ENCODE data around the gene KRT31. TPM values are rescaled to one million over a fixed set of nuclear protein-coding genes. Genes with fewer than 3 reads are reported as not detected.
"Not testable (repeated sequence)": the region's sequence is repeated elsewhere in the genome, so short reads cannot be mapped to it uniquely, and the experiment has no call there.

Gene KRT31
- total RNA-seq, 2 experiments from 2014 or later: not detected

DNA sequence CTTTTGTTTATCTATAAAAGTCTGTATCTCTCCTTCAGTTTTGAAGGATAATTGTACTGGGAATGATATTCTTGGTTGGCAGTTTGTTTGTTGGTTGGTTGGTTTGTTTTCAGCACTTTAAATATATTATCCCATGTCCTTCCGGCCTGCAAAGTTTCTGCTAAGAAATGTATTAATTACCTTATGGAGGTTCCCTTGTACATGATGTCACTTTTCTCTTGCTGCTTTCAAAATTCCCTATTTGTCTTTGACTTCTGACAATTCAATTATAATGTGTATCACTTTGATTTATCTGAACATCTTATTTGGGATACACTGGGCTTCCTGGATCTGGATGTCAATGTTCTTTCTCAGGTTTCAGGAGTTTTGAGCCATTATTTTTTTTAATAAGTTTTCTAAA, 11.2 kb downstream of the KRT31 start:
- DNase-seq (no peak), ATAC-seq (ENCODE audit: poor library complexity) (no peak)
- CTCF ChIA-PET: no interaction called here
- H3K9me3 Mint-ChIP-seq: peaks cover 5% of the 10 kb centered on the region
- peaks cover 9% of the 10 kb centered on the region for H3K27me3 Mint-ChIP-seq
- H3K27me3 ChIP-seq (ENCODE audit: control insufficient read depth in 1 of 2, insufficient read depth in 2 of 2, low read length in 2 of 2): no peaks in the 10 kb centered on the region
- no peak overlapping the region for H3K27ac ChIP-seq (ENCODE audit: low read depth in 1 of 2, low read length in 2 of 2)
- H3K36me3 ChIP-seq (ENCODE audit: insufficient read depth, low read length): no peaks in the 10 kb centered on the region
- no peak overlapping the region for H3K4me3 Mint-ChIP-seq
- H3K9me3 ChIP-seq (ENCODE audit: control insufficient read depth in 1 of 2, insufficient read depth in 1 of 2, low read length in 2 of 2): peaks cover 9 to 10% of the 10 kb centered on the region in 2 experiments
- H3K27ac Mint-ChIP-seq: no peak overlapping the region
- TF ChIP-seq, protein P1, sequence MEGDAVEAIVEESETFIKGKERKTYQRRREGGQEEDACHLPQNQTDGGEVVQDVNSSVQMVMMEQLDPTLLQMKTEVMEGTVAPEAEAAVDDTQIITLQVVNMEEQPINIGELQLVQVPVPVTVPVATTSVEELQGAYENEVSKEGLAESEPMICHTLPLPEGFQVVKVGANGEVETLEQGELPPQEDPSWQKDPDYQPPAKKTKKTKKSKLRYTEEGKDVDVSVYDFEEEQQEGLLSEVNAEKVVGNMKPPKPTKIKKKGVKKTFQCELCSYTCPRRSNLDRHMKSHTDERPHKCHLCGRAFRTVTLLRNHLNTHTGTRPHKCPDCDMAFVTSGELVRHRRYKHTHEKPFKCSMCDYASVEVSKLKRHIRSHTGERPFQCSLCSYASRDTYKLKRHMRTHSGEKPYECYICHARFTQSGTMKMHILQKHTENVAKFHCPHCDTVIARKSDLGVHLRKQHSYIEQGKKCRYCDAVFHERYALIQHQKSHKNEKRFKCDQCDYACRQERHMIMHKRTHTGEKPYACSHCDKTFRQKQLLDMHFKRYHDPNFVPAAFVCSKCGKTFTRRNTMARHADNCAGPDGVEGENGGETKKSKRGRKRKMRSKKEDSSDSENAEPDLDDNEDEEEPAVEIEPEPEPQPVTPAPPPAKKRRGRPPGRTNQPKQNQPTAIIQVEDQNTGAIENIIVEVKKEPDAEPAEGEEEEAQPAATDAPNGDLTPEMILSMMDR (IDR thresholded peaks at IDR 0.05): no peak
- H3K4me3 ChIP-seq (ENCODE audit: low read length): no peak overlapping the region
- no peaks in the 10 kb centered on the region for H3K4me1 Mint-ChIP-seq (ENCODE audit: low read depth)
- peaks cover 3% of the 10 kb centered on the region for H3K36me3 Mint-ChIP-seq (ENCODE audit: low read depth)
- H3K4me1 ChIP-seq (ENCODE audit: insufficient read depth, low read length): no peaks in the 10 kb centered on the region
- POLR2A ChIA-PET: no interaction called here
- intact Hi-C loops (cut with DNase I, micrococcal nuclease): no loop called here

DNA sequence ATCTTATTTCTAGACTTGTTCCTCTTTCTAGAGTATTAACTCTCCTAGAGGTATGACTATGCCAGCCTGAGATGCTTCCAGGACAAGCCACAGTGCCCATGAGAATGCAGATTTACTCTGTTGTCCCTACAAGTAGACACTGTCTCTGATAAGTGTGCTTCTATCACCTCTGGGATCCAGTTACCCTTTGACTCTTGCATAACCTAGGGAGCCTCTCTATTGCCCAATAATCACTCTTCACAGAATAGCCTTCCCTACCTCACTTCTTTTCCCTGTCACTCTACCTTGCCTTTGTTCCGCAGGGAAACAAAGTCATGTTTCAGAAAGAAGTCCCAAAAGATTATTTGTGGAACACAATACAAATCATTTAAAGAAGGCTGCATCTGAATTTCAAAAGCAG, 13.7 kb downstream of the KRT31 start:
- ATAC-seq (ENCODE audit: poor library complexity) (no peak), DNase-seq (no peak)
- Histone ChIP-seq H3K4me3 (ENCODE audit: low read length) (no peak overlapping the region), H3K27ac (ENCODE audit: low read depth in 1 of 2, low read length in 2 of 2) (no peak overlapping the region), H3K27me3 (ENCODE audit: control insufficient read depth in 1 of 2, insufficient read depth in 2 of 2, low read length in 2 of 2) (no peaks in the 10 kb centered on the region), H3K4me1 (ENCODE audit: insufficient read depth, low read length) (no peaks in the 10 kb centered on the region), H3K36me3 (ENCODE audit: insufficient read depth, low read length) (no peaks in the 10 kb centered on the region), H3K9me3 (ENCODE audit: control insufficient read depth in 1 of 2, insufficient read depth in 1 of 2, low read length in 2 of 2) (peaks cover 9 to 10% of the 10 kb centered on the region in 2 experiments)
- Mint-ChIP-seq H3K4me1 (ENCODE audit: low read depth) (peaks cover 3% of the 10 kb centered on the region), H3K27ac (no peak overlapping the region), H3K36me3 (ENCODE audit: low read depth) (peaks cover 3% of the 10 kb centered on the region), H3K4me3 (no peak overlapping the region), H3K27me3 (no peaks in the 10 kb centered on the region), H3K9me3 (peaks cover 5% of the 10 kb centered on the region)
- intact Hi-C loops (cut with DNase I, micrococcal nuclease): no loop called here
- TF ChIP-seq, protein P1 (IDR thresholded peaks at IDR 0.05): no peak
- CTCF ChIA-PET: no interaction called here
- POLR2A ChIA-PET: no interaction called here

DNA sequence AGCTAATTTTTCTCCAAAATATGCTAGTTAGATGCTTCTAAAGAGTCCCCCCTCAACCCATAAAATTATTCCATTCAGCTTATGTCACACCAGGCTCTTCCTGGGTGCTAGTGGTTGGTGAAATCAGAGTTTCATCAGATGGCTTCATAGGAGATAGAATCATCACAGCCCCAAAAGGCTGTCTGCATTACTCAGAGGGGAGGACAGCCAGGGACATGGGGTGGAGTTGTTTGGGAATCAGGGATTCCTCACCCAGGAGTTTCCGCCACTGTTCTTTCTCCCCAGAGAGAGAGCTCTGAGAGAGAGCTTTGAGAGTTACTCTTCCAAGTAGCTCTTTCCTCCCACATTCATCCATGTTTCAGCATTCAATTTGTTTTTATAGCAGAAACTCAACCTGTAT, 15.0 kb downstream of the KRT31 start:
- ATAC-seq (ENCODE audit: poor library complexity) (no peak), DNase-seq (no peak)
- no peaks in the 10 kb centered on the region for H3K36me3 ChIP-seq (ENCODE audit: insufficient read depth, low read length)
- Mint-ChIP-seq H3K9me3 (peaks cover 3% of the 10 kb centered on the region), H3K4me1 (ENCODE audit: low read depth) (peaks cover 16% of the 10 kb centered on the region), H3K4me3 (no peak overlapping the region), H3K36me3 (ENCODE audit: low read depth) (no peaks in the 10 kb centered on the region), H3K27me3 (no peaks in the 10 kb centered on the region), H3K27ac (no peak overlapping the region)
- no peaks in the 10 kb centered on the region for H3K27me3 ChIP-seq (ENCODE audit: control insufficient read depth in 1 of 2, insufficient read depth in 2 of 2, low read length in 2 of 2)
- H3K4me1 ChIP-seq (ENCODE audit: insufficient read depth, low read length): peaks cover 4% of the 10 kb centered on the region
- ChIA-PET CTCF (no interaction called here), POLR2A (no interaction called here)
- no peak overlapping the region for H3K27ac ChIP-seq (ENCODE audit: low read depth in 1 of 2, low read length in 2 of 2)
- TF ChIP-seq, protein P1 (IDR thresholded peaks at IDR 0.05): no peak
- intact Hi-C loops (cut with DNase I, micrococcal nuclease): no loop called here
- no peak overlapping the region for H3K4me3 ChIP-seq (ENCODE audit: low read length)
- H3K9me3 ChIP-seq (ENCODE audit: control insufficient read depth in 1 of 2, insufficient read depth in 1 of 2, low read length in 2 of 2): peaks cover 9 to 10% of the 10 kb centered on the region in 2 experiments

DNA sequence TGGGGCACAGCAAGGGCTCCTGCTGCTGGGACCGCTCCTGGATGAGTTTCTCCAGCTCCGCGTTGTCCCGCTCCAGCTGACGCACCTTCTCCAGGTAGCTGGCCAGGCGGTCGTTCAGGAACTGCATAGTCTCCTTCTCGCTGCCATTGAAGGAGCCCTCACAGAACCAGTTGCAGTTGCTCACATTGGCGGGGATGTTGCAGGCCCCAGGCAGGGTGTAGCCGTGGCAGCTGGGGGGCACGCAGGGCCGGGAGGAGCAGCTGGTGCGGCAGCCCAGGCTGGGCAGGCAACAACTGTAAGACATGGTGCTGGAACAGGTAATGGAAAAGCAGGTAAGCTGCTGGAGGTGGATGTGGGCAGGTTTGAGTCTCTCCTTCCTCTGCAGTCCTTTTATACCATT, 15.5 kb downstream of the KRT31 start, which contains the start of gene KRT34:
TSS of gene KRT34 (minus strand) at position 364 of the 400 bp plus-strand sequence. CDS start at position 304, 60 bp downstream.
- CTCF ChIA-PET; ATAC-seq (ENCODE audit: poor library complexity); H3K27me3 Mint-ChIP-seq; H3K9me3 ChIP-seq (ENCODE audit: control insufficient read depth in 1 of 2, insufficient read depth in 1 of 2, low read length in 2 of 2); H3K4me1 ChIP-seq (ENCODE audit: insufficient read depth, low read length); H3K27ac Mint-ChIP-seq; H3K9me3 Mint-ChIP-seq; H3K4me3 Mint-ChIP-seq; H3K4me3 ChIP-seq (ENCODE audit: low read length); H3K36me3 ChIP-seq (ENCODE audit: insufficient read depth, low read length); intact Hi-C loops (cut with DNase I, micrococcal nuclease); H3K27me3 ChIP-seq (ENCODE audit: control insufficient read depth in 1 of 2, insufficient read depth in 2 of 2, low read length in 2 of 2); DNase-seq; POLR2A ChIA-PET; H3K27ac ChIP-seq (ENCODE audit: low read depth in 1 of 2, low read length in 2 of 2); H3K36me3 Mint-ChIP-seq (ENCODE audit: low read depth): not testable (repeated sequence)
- peaks cover 21% of the 10 kb centered on the region for H3K4me1 Mint-ChIP-seq (ENCODE audit: low read depth)

DNA sequence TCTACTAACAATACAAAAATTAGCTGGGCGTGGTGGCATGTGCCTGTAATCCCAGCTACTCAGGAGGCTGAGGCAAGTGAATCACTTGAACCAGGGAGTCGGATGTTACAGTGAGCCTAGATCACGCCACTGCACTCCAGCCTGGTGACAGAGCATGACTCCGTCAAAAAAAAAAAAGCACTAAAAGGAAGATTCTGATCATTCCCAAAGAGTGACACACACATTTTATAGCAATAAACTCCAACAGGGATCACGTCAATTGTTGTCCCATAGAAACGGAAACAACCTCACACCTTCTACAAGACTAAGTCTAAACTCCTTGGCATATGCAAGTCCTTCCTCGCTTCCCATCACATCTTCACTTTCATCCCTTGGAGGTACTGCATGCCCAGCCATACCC, 17.3 kb downstream of the KRT31 start:
- H3K4me3 ChIP-seq (ENCODE audit: low read length); H3K4me1 ChIP-seq (ENCODE audit: insufficient read depth, low read length); CTCF ChIA-PET; H3K4me3 Mint-ChIP-seq; H3K27ac ChIP-seq (ENCODE audit: low read depth in 1 of 2, low read length in 2 of 2); H3K27ac Mint-ChIP-seq; H3K27me3 ChIP-seq (ENCODE audit: control insufficient read depth in 1 of 2, insufficient read depth in 2 of 2, low read length in 2 of 2); H3K9me3 ChIP-seq (ENCODE audit: control insufficient read depth in 1 of 2, insufficient read depth in 1 of 2, low read length in 2 of 2); POLR2A ChIA-PET; H3K27me3 Mint-ChIP-seq; DNase-seq; intact Hi-C loops (cut with DNase I, micrococcal nuclease); ATAC-seq (ENCODE audit: poor library complexity); H3K36me3 Mint-ChIP-seq (ENCODE audit: low read depth); H3K36me3 ChIP-seq (ENCODE audit: insufficient read depth, low read length); H3K9me3 Mint-ChIP-seq: not testable (repeated sequence)
- peaks cover 27% of the 10 kb centered on the region for H3K4me1 Mint-ChIP-seq (ENCODE audit: low read depth)
